Activated CD8-positive, alpha-beta T cell treated with anti-CD3 and anti-CD28 coated beads for 36 hours (primary cell): ENCODE measurements around the gene S1PR1. TPM values are rescaled to one million over a fixed set of nuclear protein-coding genes. Genes with fewer than 3 reads are reported as not detected.
"Not testable (repeated sequence)": the region's sequence is repeated elsewhere in the genome, so short reads cannot be mapped to it uniquely, and the experiment has no call there.

Source experiments
- ATAC-seq: fragments of 200-7000 bp; cut with Tn5 transposase; one replicate; pipeline ENCODE4 v1.10.0; 2021; ENCODE audit warnings: mild to moderate bottlenecking, moderate library complexity
- CTCF ChIA-PET: fragments of 350-600 bp; sonication (Branson Sonifier 250); formaldehyde crosslinking; loops from one replicate; lab custom pipeline; 2021; ENCODE audit warnings: antibody characterized with exemption; lab: Charles Lee
- POLR2A ChIA-PET: fragments of 350-600 bp; sonication (Branson Sonifier 250); formaldehyde crosslinking; loops from one replicate; lab custom pipeline; 2021; ENCODE audit warnings: antibody characterized with exemption; lab: Charles Lee
- DNase-seq: peaks from one replicate; pipeline ENCODE4 v3.0.0-alpha.2; 2020
- H3K27ac Mint-ChIP-seq: one replicate; pipeline ENCODE4 v1.8.0; 2021; ENCODE audit warnings: mild to moderate bottlenecking, mixed read lengths
- H3K27me3 Mint-ChIP-seq: one replicate; pipeline ENCODE4 v1.8.0; 2021; ENCODE audit warnings: mixed read lengths
- H3K36me3 Mint-ChIP-seq: one replicate; pipeline ENCODE4 v1.8.0; 2021; ENCODE audit warnings: low read depth, mixed read lengths
- H3K4me1 Mint-ChIP-seq: one replicate; pipeline ENCODE4 v1.8.0; 2021; ENCODE audit warnings: low read depth, mixed read lengths
- H3K4me3 Mint-ChIP-seq: one replicate; pipeline ENCODE4 v1.8.0; 2021; ENCODE audit warnings: mild to moderate bottlenecking, moderate library complexity, mixed read lengths
- H3K9me3 Mint-ChIP-seq: one replicate; pipeline ENCODE4 v1.8.0; 2021; ENCODE audit warnings: mixed read lengths
- CTCF ChIP-seq: fragments of 200-600 bp; IDR thresholded peaks from one replicate; pipeline ENCODE4 v1.8.0; 2022; ENCODE audit warnings: antibody characterized with exemption, mild to moderate bottlenecking
- intact Hi-C: fragments of 100-400 bp; cut with micrococcal nuclease; formaldehyde crosslinking; loops from one replicate; pipeline ENCODE4 v1.10.0; 2022
- total RNA-seq, 2 experiments: library from RNA; stranded (reverse); gene quantifications; one replicate each; pipeline ENCODE4 v1.2.3, GENCODE V29; 2021

The S1PR1 gene
- total RNA-seq, 2 experiments from 2014 or later: 63.9 to 66.4 TPM

- no peak overlapping the region for H3K4me3 Mint-ChIP-seq
- H3K4me1 Mint-ChIP-seq: peaks cover 27% of the 10 kb centered on the region
- intact Hi-C loops: no loop called here
- ChIA-PET POLR2A (interaction anchor here (0.6 to 1.2 kb wide), 5 partner anchors 8 to 49 kb away, joined by 3 to 4 read pairs (median 3); partner anchors contain the start of gene S1PR1), CTCF (interaction anchor here (1.0 kb wide), 2 partner anchors 61 to 152 kb away, joined by 3 read pairs; no protein-coding TSS in a partner anchor)
- DNase-seq: no peak
- ATAC-seq: no peak
- H3K27ac Mint-ChIP-seq: no peak overlapping the region
- TF ChIP-seq CTCF: no peak
- no peaks in the 10 kb centered on the region for H3K27me3 Mint-ChIP-seq
- H3K36me3 Mint-ChIP-seq: peaks cover 5% of the 10 kb centered on the region
- H3K9me3 Mint-ChIP-seq: peaks cover 5% of the 10 kb centered on the region
Measured at GRCh38 chr1:101227837-101228236, 9.0 kb upstream of the S1PR1 start.

- Mint-ChIP-seq H3K9me3 (peaks cover 5% of the 10 kb centered on the region), H3K36me3 (peaks cover 5% of the 10 kb centered on the region), H3K4me3 (no peak overlapping the region), H3K27me3 (no peaks in the 10 kb centered on the region), H3K27ac (no peak overlapping the region), H3K4me1 (peaks cover 28% of the 10 kb centered on the region)
- ChIA-PET POLR2A (interaction anchor here (0.9 to 1.2 kb wide), 2 partner anchors 9 to 50 kb away, joined by 3 to 4 read pairs; partner anchors contain the start of gene S1PR1), CTCF (interaction anchor here (1.0 kb wide), 2 partner anchors 60 to 153 kb away, joined by 3 read pairs; no protein-coding TSS in a partner anchor)
- intact Hi-C loops: no loop called here
- no peak for TF ChIP-seq CTCF
- no peak for DNase-seq
- ATAC-seq: peak; percentile 67
Measured at GRCh38 chr1:101228424-101229134, 8.2 kb upstream of the S1PR1 start.

- not testable (repeated sequence) for H3K27ac Mint-ChIP-seq, ATAC-seq, H3K9me3 Mint-ChIP-seq
Measured at GRCh38 chr1:101232182-101232581, 4.6 kb upstream of the S1PR1 start.

GRCh38 chr1:101233495-101233894 lies 3.3 kb upstream of the S1PR1 start:
- CTCF ChIA-PET: interaction anchor here (1.0 to 1.7 kb wide), 4 partner anchors 11 to 42 kb away, joined by 3 to 4 read pairs (median 4); no protein-coding TSS in a partner anchor
- DNase-seq: no peak
- no peak for ATAC-seq
- no peaks in the 10 kb centered on the region for H3K27me3 Mint-ChIP-seq
- peak overlapping the region; percentile 13 for H3K27ac Mint-ChIP-seq
- no peak for TF ChIP-seq CTCF
- POLR2A ChIA-PET: interaction anchor here (1.0 to 1.5 kb wide), 3 partner anchors 18 to 54 kb away, joined by 3 to 4 read pairs (median 3); no protein-coding TSS in a partner anchor
- peaks cover 5% of the 10 kb centered on the region for H3K9me3 Mint-ChIP-seq
- no peak overlapping the region for H3K4me3 Mint-ChIP-seq
- intact Hi-C loops: no loop called here
- peaks cover 35% of the 10 kb centered on the region for H3K4me1 Mint-ChIP-seq
- peaks cover 22% of the 10 kb centered on the region for H3K36me3 Mint-ChIP-seq

More at GRCh38 chr1:101232182-101232581, 4.6 kb upstream of the S1PR1 start:
- DNase-seq, H3K27me3 Mint-ChIP-seq, intact Hi-C loops, H3K4me3 Mint-ChIP-seq: not testable (repeated sequence)
- ChIA-PET CTCF (interaction anchor here (1.4 kb wide), 1 partner anchor 8 kb away, joined by 4 read pairs; no protein-coding TSS in a partner anchor), POLR2A (interaction anchor here (0.6 to 1.5 kb wide), 2 partner anchors 33 to 104 kb away, joined by 3 read pairs; no protein-coding TSS in a partner anchor)
- Mint-ChIP-seq H3K36me3 (peaks cover 13% of the 10 kb centered on the region), H3K4me1 (peaks cover 42% of the 10 kb centered on the region)

GRCh38 chr1:101235216-101235695 lies 1.6 kb upstream of the S1PR1 start:
- Mint-ChIP-seq H3K27me3 (no peaks in the 10 kb centered on the region), H3K9me3 (peaks cover 5% of the 10 kb centered on the region), H3K4me3 (peak overlapping the region; percentile 86), H3K36me3 (peaks cover 37% of the 10 kb centered on the region), H3K4me1 (peaks cover 26% of the 10 kb centered on the region), H3K27ac (peak overlapping the region; percentile 98)
- ChIA-PET CTCF (interaction anchor here (0.8 to 15.6 kb wide), 10 partner anchors 18 to 107 kb away, joined by 3 to 301 read pairs (median 4); no protein-coding TSS in a partner anchor), POLR2A (interaction anchor here (0.7 to 7.3 kb wide), 29 partner anchors 8 to 340 kb away, joined by 3 to 106 read pairs (median 5); partner anchors contain the start of gene EXTL2)
- peak; percentile 61 for DNase-seq
- ATAC-seq: peak; percentile 6
- TF ChIP-seq CTCF: no peak
- intact Hi-C loops: loop anchor here (1.0 to 5.0 kb wide), 4 partner anchors 56 to 308 kb away; no protein-coding TSS in a partner anchor
